OCI-LY1 (cell line): ENCODE data around the gene AKAP11.

ENCODE experiments used
- EZH2 ChIP-seq: fragments of 200-600 bp; sonication (generic), shearing (Covaris generic); IDR thresholded peaks from 2 replicates; pipeline ENCODE4 v1.8.0; 2017; ENCODE audit warnings: borderline replicate concordance, mixed run types, mild to moderate bottlenecking, antibody characterized with exemption, low read length, moderate library complexity, mixed read lengths
- TF ChIP-seq, protein P1 (sequence below): fragments of 200-600 bp; sonication (generic), shearing (Covaris generic); IDR thresholded peaks from 2 replicates; pipeline ENCODE4 v1.5.1; 2017; ENCODE audit warnings: mild to moderate bottlenecking, antibody characterized with exemption, low read length, moderate library complexity, mixed read lengths

DNA sequence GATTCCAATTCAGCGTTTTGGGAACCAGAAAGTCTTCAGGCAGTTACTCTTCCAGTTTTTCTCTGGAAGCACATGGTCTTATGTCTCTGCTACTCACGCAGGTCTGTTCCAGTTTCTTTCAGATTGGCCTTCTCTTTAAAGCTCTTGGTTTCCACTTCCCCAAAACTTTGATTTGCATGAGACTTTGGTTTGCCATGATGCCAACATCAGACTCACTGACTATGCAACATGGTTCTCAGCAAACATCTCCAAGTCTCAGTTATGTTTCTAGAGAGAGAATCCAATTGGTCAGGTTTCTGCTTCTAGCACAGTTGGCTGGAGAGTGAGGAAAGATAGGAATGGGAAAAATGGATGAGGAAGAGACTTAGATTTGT lies 3.1 kb downstream of the AKAP11 start:
- TF ChIP-seq, protein P1, sequence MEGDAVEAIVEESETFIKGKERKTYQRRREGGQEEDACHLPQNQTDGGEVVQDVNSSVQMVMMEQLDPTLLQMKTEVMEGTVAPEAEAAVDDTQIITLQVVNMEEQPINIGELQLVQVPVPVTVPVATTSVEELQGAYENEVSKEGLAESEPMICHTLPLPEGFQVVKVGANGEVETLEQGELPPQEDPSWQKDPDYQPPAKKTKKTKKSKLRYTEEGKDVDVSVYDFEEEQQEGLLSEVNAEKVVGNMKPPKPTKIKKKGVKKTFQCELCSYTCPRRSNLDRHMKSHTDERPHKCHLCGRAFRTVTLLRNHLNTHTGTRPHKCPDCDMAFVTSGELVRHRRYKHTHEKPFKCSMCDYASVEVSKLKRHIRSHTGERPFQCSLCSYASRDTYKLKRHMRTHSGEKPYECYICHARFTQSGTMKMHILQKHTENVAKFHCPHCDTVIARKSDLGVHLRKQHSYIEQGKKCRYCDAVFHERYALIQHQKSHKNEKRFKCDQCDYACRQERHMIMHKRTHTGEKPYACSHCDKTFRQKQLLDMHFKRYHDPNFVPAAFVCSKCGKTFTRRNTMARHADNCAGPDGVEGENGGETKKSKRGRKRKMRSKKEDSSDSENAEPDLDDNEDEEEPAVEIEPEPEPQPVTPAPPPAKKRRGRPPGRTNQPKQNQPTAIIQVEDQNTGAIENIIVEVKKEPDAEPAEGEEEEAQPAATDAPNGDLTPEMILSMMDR = no peak
- no peak for TF ChIP-seq EZH2
